Right kidney (tissue), 1 donor: ENCODE data around the gene EFCAB10.
"Not testable (repeated sequence)": the region's sequence is repeated elsewhere in the genome, so short reads cannot be mapped to it uniquely, and the experiment has no call there.

ENCODE experiments used
- DNase-seq: peaks from one replicate; pipeline ENCODE4 v3.0.0-alpha.2; 2016

Gene EFCAB10

GRCh38 chr7:105599080-105599479, 17.8 kb upstream of the EFCAB10 start:
- not testable (repeated sequence) for DNase-seq

DNA sequence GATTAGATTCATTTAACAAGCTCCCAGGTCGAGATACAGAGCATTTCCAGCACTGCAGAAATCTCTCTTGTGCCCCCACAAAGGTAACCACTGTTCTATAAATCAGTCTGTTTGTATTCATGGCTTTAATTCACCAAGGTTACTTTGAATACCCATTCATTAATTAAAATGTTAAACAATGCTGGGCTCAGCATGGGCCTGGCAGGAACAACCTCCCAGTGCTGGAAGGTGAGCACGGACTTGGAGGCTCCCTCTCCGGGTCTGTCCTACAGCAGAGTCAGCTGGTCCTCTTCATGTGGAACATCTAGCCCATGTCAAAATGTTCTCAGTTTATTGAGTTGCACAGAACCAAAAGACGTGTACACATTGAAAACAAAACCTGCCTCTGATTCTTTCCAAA, 15.6 kb upstream of the EFCAB10 start:
- DNase-seq: no peak

GRCh38 chr7:105594034-105594433, 12.7 kb upstream of the EFCAB10 start:
- no peak for DNase-seq

DNA sequence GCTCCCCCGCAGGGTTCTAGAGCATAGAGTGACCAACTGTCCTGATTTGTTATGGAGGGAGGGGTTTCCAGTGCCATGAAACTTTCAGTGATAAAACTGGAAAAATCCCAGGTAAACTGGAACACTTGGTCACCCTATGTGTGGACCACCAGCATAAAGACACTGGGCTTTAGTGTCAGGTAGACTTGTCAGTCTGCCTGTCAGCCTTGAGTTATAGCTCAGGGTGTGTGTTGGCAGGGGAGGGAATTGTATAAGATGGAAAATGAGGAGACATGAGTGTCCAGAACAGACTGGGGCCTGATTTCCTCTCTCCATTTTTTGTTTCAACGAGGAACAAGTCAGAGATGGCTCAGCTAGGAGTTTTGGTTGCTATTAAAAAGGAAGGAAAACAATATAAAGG, 10.2 kb upstream of the EFCAB10 start:
- DNase-seq: no peak

- DNase-seq: no peak
Observed at GRCh38 chr7:105590793-105591192, 9.5 kb upstream of the EFCAB10 start.

DNA sequence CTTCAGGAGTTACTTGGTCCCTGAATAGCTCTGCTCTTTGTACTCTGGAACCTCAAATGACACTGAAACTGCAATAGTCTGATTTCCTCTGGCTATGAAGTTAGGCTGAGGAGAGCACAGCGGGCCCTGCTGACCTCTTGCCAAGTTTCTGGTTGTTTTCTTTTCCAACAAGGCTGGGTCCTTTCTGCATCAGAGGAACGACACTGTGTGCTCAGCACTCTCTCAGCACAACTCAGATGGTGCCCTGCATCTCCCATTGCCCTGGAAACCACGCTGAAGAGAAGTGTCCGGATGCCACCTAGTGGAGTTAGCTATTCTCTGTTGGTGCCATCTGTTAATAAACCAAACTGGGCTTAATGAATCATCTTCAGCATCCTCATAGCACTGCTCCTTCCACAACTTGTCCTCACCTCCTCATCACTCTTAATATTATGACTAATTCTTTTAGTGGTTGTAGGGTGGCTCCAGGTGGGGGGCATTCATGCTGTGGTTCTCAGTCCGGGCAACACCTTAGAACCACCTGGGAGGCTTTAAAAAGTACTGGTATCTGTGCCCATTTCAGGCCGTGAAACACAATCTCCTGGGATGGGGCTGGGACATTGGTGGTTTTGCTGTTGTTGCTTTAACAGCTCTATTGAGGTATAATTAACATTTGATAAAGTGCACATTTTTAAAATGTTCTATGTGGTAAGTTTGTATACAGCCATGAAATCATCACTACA, 8.2 kb upstream of the EFCAB10 start:
- DNase-seq: peak; percentile 37

- no peak for DNase-seq
Observed at GRCh38 chr7:105587909-105588635, 6.8 kb upstream of the EFCAB10 start.

DNA sequence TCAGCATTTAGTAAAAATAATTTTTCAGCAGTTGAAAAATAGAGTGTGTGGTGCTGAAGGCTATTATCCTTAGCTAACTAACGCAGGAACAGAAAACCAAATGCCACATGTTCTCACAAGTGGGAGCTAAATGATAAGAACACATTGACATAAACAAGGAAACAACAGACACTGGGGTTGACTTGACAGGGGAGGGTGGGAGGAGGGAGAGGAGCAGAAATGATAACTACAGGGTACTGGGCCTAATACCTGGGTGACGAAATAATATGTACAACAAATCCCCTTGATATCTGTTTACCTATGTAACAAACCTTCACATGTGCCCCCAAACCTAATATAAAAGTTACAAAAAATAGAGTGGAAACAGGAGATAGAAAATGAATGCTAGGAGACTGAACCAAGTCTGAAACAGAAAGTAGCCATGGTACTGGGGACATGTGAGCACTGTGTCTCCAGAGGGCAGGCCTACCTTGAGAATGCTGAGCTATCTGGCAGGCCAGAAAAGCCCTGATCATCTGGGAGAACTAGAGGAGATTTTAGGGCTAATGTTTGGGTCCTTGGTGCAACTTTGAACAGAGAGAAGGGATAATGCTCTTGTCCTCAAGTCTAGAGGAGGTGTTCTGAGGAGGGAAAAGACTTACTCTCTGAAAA, 4.7 kb upstream of the EFCAB10 start:
- no peak for DNase-seq

GRCh38 chr7:105584165-105584564, 2.9 kb upstream of the EFCAB10 start:
- no peak for DNase-seq

DNA sequence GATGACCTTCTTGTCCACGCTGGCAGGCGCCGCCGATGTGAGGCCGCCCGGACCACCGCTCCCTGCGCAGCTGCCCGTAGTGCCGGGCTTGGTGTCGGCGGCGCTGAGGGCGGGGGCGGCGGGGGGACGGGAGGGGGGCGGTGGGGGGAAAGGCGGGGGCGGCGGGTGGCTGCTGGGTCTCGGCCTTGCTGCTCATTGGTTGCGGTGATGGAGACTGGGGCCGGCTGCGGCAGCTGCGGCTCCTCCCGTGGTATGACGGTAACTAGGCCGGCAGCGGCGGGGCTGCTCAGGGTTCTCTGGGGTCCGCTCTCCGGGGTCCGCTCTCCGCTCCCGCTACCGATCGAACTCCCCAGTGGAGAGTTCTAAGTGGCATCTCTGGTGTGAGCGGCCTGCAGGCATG, 1.8 kb upstream of the EFCAB10 start:
- DNase-seq: no peak

DNA sequence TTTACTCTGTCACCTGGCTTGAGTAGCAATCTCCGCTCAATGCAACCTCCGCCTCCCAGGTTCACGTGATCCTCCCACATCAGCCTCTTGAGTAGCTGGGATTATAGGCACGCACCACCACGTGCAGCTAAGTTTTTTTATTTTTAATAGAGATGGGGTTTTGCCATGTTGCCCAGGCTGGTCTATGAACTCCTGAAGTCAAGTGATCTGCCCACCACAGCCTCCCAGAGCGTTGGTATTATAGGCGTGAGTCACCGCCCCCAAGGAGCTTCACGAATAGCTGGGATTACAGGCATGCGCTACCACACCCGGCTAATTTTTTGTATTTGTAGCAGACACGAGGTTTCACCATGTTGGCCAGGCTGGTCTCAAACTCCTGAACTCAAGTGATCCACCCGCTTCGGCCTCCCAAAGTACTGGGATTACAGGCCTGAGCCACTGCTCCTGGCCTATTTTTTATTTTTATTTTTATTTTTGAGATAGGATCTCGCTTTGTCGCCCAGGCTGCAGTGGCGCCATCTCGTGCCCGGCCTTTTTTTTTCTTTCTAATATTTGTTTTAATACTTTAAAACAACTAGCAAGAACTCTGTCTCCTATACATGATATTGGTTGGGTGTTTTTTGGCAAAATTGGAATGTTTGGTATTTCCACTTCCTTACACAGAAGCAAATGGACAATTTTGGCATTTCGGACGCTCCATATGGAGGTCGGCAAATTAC, 1.1 kb downstream of the EFCAB10 start:
- no peak for DNase-seq

GRCh38 chr7:105578496-105578895, 2.8 kb downstream of the EFCAB10 start:
- DNase-seq: no peak

GRCh38 chr7:105577251-105577650, 4.0 kb downstream of the EFCAB10 start:
- no peak for DNase-seq

GRCh38 chr7:105571891-105572290, 9.4 kb downstream of the EFCAB10 start:
- DNase-seq: no peak

DNA sequence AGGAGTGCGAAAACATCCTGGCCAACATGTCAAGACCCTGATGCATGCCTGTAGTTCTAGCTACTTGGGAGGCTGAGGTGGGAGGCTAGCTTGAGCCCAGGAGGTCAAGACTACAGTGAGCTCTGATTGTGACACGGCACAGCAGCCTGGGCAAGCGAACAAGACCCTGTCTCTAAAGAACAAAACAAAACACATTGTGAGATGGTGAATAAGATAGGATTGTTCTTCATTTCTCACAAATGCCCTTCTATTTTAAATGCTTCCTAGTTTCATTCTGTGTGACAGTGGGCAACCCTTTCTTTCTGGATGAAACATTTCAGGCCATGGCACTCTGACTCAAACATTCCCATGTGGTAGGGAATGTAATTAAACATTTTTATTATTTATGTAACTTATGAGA, 13.5 kb downstream of the EFCAB10 start:
- DNase-seq: no peak

- DNase-seq: no peak
Observed at GRCh38 chr7:105567024-105567423, 14.3 kb downstream of the EFCAB10 start.

DNA sequence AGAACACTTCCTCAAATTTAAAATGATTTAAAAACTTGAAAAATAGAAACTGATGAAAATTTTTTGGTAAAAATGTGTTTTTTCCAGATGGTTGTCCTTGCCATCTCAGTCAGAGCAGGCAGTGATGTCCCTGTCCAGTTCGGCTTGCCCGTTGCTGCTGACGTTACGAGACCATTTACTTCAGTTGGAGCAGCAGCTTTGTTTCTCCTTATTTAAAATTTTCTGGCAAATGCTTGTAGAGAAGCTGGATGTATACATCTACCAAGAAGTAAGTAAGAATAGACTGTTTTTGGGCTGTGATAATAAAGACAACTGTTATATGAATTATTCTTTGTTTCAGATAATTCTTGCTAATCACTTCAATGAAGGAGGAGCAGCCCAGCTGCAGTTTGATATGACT, 16.1 kb downstream of the EFCAB10 start:
- no peak for DNase-seq

- DNase-seq: no peak
Observed at GRCh38 chr7:105559926-105560325, 21.4 kb downstream of the EFCAB10 start.

DNA sequence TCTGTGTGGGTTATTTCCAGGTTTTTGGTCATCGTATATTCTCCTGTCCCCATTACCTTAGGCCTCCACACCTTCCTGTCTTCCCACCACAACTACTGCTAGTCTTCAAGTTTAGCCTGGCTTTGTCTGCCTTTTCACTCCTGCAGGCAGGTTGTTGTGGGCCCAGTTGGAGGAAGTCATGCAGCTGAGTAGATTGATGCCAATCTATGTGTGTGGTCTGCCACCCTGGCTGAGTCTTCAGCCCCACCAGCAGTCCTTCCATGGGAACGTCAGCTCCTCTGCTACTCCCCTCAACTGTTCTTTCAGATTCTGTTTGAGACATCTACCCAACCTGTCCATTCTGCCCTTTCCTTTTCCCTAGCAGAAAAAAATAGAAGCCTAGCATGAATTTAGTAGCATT, 43.0 kb downstream of the EFCAB10 start:
- DNase-seq: no peak

- no peak for DNase-seq
Observed at GRCh38 chr7:105532709-105533460, 48.4 kb downstream of the EFCAB10 start.

- peak; percentile 89 for DNase-seq
Observed at GRCh38 chr7:105531792-105532671, 49.3 kb downstream of the EFCAB10 start, which contains the start of gene RINT1. TSS of gene RINT1 (plus strand) at chr7:105532201. CDS start at chr7:105532316, 115 bp downstream.
